Left renal pelvis (tissue), 4 donors: ENCODE results near the gene TMEM245. TPM values are rescaled to one million over a fixed set of nuclear protein-coding genes. Genes with fewer than 3 reads are reported as not detected.
A peak's percentile ranks its signal among the peaks of the same experiment; 100 is the strongest.
"Not testable (repeated sequence)": the region's sequence is repeated elsewhere in the genome, so short reads cannot be mapped to it uniquely, and the experiment has no call there.

Experiments
- DNase-seq, 4 donors: peaks; one replicate each; pipeline ENCODE4 v3.0.0-alpha.2; 2013; ENCODE audit warnings: low read depth in 4 of 4, low spot score in 3 of 4
- polyA plus RNA-seq, 4 donors: library from polyadenylated mRNA; unstranded; fragments of 120-200 nt; gene quantifications; one replicate each; pipeline ENCODE4 v1.2.1, GENCODE V29; 2013; ENCODE audit not compliant: insufficient read length in 4 of 4

TMEM245 gene
- polyA plus RNA-seq, 4 donors = 32.7 to 75.0 (median 65.4) TPM

- DNase-seq = no peak
Measured at GRCh38 chr9:109010746-109011145, 109.0 kb downstream of the TMEM245 start.

- DNase-seq = no peak
Measured at GRCh38 chr9:109005678-109006077, 114.1 kb downstream of the TMEM245 start.

- DNase-seq = no peak
Measured at GRCh38 chr9:109003116-109003515, 116.6 kb downstream of the TMEM245 start.

GRCh38 chr9:109002141-109002540 is 117.6 kb downstream of the TMEM245 start:
- no peak for DNase-seq

- DNase-seq = no peak
Measured at GRCh38 chr9:109001275-109001676, 118.5 kb downstream of the TMEM245 start.

GRCh38 chr9:108997112-108997511 is 122.6 kb downstream of the TMEM245 start:
- DNase-seq = no peak

- DNase-seq = no peak
Measured at GRCh38 chr9:108996643-108997042, 123.1 kb downstream of the TMEM245 start.

- DNase-seq = no peak
Measured at GRCh38 chr9:108994695-108995094, 125.1 kb downstream of the TMEM245 start.

- no peak for DNase-seq
Measured at GRCh38 chr9:108991479-108991878, 128.3 kb downstream of the TMEM245 start.

GRCh38 chr9:108983885-108984284 is 135.9 kb downstream of the TMEM245 start:
- no peak for DNase-seq

- no peak for DNase-seq
Measured at GRCh38 chr9:108980893-108981292, 138.9 kb downstream of the TMEM245 start.

GRCh38 chr9:108978205-108978604 is 141.5 kb downstream of the TMEM245 start:
- no peak for DNase-seq

GRCh38 chr9:108973895-108974294 is 145.9 kb downstream of the TMEM245 start:
- DNase-seq = no peak

GRCh38 chr9:108972626-108973209 is 147.0 kb downstream of the TMEM245 start:
- DNase-seq = peak in 2 of 4 donors; percentile 14 to 21

GRCh38 chr9:108972186-108972585 is 147.6 kb downstream of the TMEM245 start:
- no peak for DNase-seq

GRCh38 chr9:108971392-108971791 is 148.4 kb downstream of the TMEM245 start:
- DNase-seq = not testable (repeated sequence)

GRCh38 chr9:108967916-108968315 is 151.8 kb downstream of the TMEM245 start:
- no peak for DNase-seq

Other genes starting within 250 kb of the TMEM245 start
- gene ELP1, start 185.8 kb downstream of the TMEM245 start, polyA plus RNA-seq = 10 to 100 TPM; 41.1 to 52.1 (median 46.6) TPM
- 10 to 100 TPM; 25.3 to 37.7 (median 29.4) TPM for gene ABITRAM, start 185.5 kb downstream of the TMEM245 start, polyA plus RNA-seq
- 10 to 100 TPM; 35.3 to 72.9 (median 65.5) TPM for gene CTNNAL1, start 106.4 kb downstream of the TMEM245 start, polyA plus RNA-seq
- gene FRRS1L, start 47.3 kb upstream of the TMEM245 start, polyA plus RNA-seq = 10 to 100 TPM in 1 of 4 donors, 1 to 10 TPM in 3; 2.6 to 12.7 (median 4.0) TPM
- 10 to 100 TPM in 3 of 4 donors, 1 to 10 TPM in 1; 4.0 to 22.2 (median 15.4) TPM for gene EPB41L4B, start 201.1 kb upstream of the TMEM245 start, polyA plus RNA-seq